Kidney glomerular epithelial cell (primary cell): ENCODE data around the gene SHC1.

Source experiments
- DNase-seq: peaks from one replicate; lab custom pipeline; 2025; lab: John Stamatoyannopoulos, UW

SHC1 gene

DNA sequence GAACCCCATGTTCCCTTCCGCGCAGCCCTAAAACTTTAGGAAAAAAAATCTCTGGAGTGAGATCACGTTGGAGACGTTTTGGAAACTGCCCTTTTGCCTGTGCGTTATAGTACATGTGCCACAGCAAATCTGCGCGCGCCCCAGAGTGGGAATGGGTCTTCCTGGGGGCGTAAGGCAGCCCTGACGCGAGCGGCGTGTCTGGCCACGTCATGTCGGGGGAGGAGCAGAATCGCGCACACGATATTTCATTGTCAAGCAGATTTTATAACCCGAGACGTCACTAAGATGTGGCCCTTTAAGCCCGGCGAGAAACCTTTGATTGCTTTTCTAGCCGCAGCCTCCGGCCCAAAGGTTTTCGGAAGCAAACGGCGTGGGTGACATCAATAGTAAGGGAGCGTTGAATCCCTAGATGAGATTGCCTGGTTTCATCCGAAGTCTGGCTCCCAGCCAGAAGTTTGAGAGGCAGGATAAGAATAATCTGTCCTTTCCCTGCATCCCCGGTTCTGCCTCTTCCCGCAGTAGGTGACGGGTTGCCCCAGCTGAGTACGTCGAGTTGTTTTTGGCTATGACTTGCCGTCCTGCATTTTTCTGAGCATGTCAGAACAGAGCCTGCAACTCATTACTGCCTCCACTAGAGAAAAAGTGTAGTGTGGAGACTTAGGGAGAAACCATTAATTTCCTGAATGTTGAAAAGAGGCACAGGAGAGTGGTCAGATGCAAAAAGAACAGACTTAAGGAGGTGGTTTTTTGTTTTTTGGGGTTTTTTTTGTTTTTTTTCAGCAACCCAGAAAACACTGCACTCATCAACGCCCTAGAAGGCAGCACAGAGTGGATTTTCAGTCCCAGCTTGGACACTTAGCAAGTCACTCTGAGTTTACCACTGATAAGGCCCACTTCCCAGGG, 33.2 kb downstream of the SHC1 start:
- peak; percentile 96 for DNase-seq

- DNase-seq, result peak; percentile 96
Observed at GRCh38 chr1:154936555-154937084, 33.9 kb downstream of the SHC1 start, which contains the start of gene PMVK. PMVK (minus strand) TSS chr1:154936719; CDS start chr1:154936685, 34 bp downstream.

DNA sequence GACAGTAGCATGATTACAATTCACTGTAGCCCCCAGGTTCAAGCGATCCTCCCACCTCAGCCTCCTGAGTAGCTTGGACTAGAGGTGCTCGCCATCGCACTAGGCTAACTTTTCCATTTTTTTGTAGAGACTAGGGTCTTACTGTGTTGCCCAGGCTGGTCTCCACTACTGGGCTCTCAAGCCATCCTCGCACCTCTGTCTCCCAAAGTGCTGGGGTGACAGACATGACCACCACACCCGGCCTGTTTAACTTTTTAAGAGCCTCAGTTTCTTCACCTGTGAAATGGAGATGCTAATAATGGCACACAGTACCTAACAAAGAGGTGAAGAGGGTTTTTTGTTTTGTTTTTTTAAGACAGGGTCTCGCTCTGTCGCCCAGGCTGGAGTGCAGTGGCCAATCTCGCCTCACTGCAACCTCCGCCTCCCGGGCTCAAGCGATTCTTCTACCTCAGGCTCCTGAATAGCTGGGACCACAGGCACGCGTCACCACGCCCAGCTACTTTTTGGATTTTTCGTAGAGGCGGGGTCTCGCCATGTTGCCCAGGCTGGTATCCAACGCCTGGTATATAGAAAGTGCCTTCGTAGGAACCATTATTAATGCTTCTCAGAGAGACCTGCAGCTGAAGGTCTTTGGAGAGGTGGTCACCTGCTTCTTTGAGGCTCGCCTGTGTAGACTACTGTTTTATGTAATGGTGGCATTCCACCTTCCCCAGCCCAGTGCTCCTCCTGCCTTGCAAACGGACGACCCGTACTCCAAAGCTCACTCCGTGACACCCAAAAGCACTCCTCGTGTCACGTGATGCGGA, 34.6 kb downstream of the SHC1 start:
- DNase-seq, result no peak

GRCh38 chr1:154934358-154934948, 36.1 kb downstream of the SHC1 start:
- no peak for DNase-seq

DNA sequence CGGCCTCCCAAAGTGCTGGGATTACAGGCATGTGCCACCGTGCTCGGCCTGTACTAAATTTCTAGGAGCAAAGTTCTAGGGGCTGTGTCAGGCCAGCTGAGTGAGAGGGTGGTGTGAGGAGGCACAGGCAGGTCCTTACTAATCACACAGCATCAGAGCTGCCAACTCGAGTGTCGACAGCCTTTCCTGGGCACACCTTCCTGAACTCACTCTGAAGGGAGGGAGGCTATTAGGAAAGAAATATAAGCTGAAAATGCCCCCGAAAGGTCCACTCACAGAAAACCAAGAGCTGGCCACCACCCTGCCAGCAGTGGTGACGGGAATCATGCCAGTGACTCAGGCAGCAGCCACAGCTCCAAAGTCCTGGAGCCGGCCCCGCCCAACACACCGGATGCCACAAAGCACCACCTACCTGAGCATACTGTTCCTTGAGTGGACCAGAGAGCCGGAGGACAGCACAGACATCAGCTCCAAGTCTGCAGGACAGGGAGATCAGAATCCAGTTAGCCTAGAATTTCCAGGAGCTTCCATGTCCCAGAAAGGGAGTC, 38.5 kb downstream of the SHC1 start:
- DNase-seq, result no peak

DNA sequence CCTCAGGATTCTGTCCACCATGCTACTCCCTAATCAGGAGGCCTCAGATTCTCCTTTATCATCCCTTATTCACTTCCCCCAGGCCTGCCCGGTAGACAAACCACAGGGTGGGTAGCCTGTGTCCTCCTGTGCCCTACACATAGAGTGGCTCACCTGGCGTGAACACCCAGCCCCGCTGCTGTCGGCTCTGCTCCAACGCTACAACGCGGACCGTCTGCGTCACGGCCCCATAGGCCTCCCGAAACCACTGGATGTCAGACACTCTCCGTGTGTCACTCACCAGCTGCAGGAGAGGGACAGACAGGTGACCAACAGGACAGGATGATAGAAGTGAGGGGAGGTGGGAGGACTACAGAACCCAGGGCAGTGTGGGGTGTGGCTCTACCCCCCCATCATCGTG, 44.3 kb downstream of the SHC1 start:
- no peak for DNase-seq

DNA sequence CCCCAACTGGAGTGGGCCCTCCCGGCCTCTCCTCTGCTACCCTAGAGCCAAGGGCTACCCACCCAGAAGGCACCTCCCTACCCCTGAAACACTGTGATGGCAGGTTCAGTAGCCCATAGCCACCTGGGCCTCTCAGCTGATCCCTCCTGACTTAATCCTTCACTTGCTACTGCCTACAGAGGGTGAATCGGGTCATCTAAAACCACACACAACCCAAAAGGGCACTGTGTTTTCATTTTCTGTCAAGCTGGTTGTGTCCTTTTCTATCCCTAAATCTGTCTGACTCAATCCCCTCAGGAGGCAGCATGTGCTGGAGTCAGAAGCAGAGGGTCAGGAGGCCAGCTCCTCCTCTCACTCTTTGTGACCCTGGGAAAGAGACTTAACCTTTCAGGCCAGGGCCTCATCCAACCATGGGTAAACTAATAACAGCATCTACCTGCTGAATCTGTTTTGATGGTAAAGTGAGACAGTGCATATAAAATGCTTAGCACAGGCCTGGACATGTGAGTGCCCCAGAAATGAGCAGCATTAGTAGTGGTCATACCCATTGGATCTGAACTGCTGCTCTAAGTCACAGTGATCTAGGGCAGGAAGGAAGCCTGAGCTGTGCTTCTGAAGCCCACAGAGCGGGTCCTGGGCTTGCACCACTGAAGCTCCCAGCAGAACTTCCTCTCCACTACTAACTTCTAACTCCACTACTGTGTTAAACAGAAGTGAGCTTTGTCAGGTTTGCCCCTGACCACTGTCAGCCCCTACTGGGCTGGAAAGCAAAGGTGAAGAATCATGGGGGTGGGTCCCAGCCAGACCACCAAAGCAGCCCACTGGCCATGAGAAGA, 45.0 kb downstream of the SHC1 start:
- no peak for DNase-seq

DNA sequence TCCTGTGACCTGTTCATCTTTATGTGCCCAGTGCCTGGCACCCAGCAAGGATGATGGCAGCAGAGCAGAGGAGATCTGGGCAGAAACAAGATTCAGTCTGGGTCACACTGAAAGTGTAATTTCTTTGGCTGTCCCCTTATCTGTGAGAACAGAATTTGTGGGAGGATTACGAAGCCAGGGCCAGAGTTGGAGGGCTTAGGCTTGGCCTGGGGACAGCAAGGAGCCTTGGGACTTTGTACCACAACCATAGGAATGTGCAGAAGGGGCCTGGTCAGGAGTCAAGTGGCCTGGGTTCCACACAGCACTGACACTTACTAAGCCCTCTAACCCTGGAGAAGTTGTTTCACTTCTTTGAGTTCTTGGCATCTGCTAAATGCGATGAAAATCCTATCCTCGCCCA, 46.9 kb downstream of the SHC1 start:
- DNase-seq, result no peak

DNA sequence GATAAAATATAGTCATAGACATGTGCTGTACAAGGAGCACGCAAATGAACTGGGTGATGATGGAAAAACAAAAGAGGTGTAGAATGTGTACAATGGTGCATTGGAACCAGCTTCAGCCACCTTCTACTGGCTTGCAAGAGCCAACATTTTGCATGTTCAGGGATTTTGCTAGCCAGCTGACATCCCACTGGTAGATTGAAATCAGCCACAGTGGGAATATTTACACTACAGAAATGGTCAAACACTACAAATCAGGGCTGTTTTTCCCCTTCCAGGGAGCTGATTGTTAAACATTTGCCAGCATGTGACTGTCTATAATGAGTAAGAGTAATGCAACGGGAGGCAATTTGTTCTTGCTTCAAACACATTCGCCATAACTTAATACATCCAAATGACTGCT, 57.3 kb downstream of the SHC1 start:
- DNase-seq, result no peak

DNA sequence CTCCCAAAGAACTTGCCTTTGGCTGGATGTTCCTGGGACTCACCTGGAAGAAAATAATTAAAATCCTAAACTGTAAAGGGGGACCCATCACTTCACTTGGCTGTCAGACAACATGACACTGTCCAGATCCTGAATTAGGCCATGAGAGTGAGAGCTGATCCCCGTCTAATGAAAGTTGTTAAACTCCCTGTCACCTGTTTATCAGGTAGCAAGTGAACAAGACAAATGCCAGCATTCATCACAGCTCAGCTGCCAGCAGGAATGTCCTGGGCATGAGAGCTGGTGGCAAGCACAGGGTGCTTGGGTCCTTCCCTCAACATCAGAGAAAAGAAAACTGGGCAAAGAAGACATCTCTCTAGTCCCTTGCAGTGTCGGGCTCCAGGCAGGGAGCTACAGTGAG, 57.8 kb downstream of the SHC1 start:
- no peak for DNase-seq
